BLaER1 (cell line): Measurements from ENCODE around the gene RETREG1.
A peak's percentile ranks its signal among the peaks of the same experiment; 100 is the strongest.
"Not testable (repeated sequence)": the region's sequence is repeated elsewhere in the genome, so short reads cannot be mapped to it uniquely, and the experiment has no call there.

Experiments
- H3K27ac ChIP-seq: shearing (Covaris generic); formaldehyde crosslinking; 2 replicates; pipeline ENCODE4 v1.8.1; 2022
- H3K27me3 ChIP-seq: shearing (Covaris generic); formaldehyde crosslinking; 2 replicates; pipeline ENCODE4 v1.8.1; 2022
- H3K36me3 ChIP-seq: shearing (Covaris generic); formaldehyde crosslinking; 2 replicates; pipeline ENCODE4 v1.8.1; 2022
- H3K4me1 ChIP-seq: shearing (Covaris generic); formaldehyde crosslinking; 2 replicates; pipeline ENCODE4 v1.8.1; 2022
- H3K4me2 ChIP-seq: shearing (Covaris generic); formaldehyde crosslinking; 2 replicates; pipeline ENCODE4 v1.8.1; 2022
- H3K4me3 ChIP-seq: shearing (Covaris generic); formaldehyde crosslinking; 2 replicates; pipeline ENCODE4 v1.8.1; 2022
- H3K9ac ChIP-seq: shearing (Covaris generic); formaldehyde crosslinking; 2 replicates; pipeline ENCODE4 v1.8.1; 2022
- H3K9me3 ChIP-seq: shearing (Covaris generic); formaldehyde crosslinking; 2 replicates; pipeline ENCODE4 v1.8.1; 2022
- H4K20me1 ChIP-seq: shearing (Covaris generic); formaldehyde crosslinking; 2 replicates; pipeline ENCODE4 v1.8.1; 2022
- Cebpa-rat ChIP-seq: shearing (Covaris generic); IDR thresholded peaks from 2 replicates; pipeline ENCODE4 v1.8.1; 2022

RETREG1 gene

DNA sequence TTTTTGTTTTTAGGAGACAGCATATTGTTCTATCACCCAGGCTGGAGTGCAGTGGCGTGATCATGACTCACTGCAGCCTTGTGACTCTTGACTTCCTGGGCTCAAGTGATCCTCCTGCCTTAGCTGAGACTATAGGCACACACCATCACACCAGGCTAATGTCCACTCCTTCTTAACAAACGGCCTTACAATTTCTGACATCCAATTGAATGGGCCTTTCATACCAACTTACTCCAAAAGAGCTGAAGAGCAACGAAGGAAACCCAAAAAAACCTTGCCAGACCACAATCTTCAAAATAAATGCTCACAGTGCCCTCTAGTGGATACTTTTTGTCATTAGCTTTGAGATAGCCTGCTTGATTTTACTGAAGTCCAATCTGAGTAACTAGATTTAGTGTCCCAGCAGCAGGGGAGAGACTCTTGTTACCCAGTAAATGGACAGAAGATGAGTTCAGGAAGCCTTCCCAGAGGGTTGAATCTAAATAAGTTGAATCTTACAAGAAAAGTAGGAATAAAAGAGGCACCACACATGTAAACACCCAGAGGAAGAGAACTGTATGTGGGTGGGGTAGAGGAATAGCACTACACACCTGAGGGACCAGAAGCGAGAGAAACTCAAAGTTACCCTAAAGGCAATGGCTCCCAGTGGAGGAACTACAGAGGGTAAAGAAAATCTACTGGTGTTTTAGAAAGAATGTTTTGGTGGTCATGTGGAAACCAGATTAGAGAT is 160.5 kb downstream of the RETREG1 start:
- Histone ChIP-seq H3K36me3 (peaks cover 97% of the 10 kb centered on the region), H3K4me2 (peak overlapping the region; percentile 36; the same call in 1 of the 2 replicates)

DNA sequence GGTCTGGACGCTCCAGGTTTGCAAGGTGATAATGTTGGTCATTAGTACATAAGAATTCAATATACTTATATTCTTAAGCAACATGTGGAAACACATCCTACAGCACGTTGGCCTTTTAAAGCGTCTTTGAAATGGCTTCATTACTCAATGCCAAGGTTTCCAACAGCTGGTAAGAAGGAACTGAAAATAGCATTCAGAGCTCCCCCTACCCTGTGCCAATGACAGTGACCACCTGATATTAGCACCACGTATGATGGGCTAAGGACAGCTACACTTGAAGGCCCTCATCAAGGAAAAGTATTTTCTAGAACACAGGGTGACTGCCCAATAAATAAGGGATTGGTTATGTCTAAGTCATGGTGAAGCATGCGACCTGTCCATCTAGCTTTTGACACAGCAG is 161.1 kb downstream of the RETREG1 start:
- peaks cover 97% of the 10 kb centered on the region for H3K36me3 ChIP-seq
- TF ChIP-seq Cebpa-rat = no peak
- H3K27ac ChIP-seq = no peak overlapping the region
- H3K4me2 ChIP-seq = peak overlapping the region; percentile 36; the same call in 1 of the 2 replicates
- no peaks in the 10 kb centered on the region for H3K27me3 ChIP-seq
- H3K9me3 ChIP-seq = no peaks in the 10 kb centered on the region
- no peak overlapping the region for H3K4me3 ChIP-seq
- H4K20me1 ChIP-seq = peaks cover 89% of the 10 kb centered on the region
- H3K9ac ChIP-seq = no peak overlapping the region
- peaks cover 7% of the 10 kb centered on the region for H3K4me1 ChIP-seq

More for the DNA sequence above, 160.5 kb downstream of the RETREG1 start:
- H4K20me1 ChIP-seq = peaks cover 95% of the 10 kb centered on the region
- peaks cover 12% of the 10 kb centered on the region for H3K4me1 ChIP-seq
- no peaks in the 10 kb centered on the region for H3K27me3 ChIP-seq
- H3K27ac ChIP-seq = no peak overlapping the region
- TF ChIP-seq Cebpa-rat = no peak
- H3K9me3 ChIP-seq = no peaks in the 10 kb centered on the region
- H3K9ac ChIP-seq = no peak overlapping the region
- no peak overlapping the region for H3K4me3 ChIP-seq

DNA sequence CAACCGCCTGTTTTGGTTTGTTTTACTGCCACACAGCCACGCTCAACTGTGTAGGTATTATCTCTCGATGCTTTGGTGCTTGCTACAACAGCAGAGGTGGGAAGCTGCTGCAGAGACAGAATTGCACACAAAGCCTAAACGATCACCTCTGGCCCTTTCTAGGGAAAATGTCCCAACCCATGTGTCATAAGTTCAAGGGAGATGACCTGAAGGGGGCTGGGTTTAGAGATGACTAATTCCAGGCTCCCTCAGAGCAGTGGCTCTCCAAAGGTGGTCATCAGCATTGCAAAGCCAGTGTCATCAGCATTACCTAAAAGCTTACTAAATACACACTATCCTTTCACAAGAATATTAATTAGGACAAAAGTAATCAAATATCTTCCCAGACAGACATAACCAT is 162.1 kb downstream of the RETREG1 start:
- Histone ChIP-seq H3K4me2 (no peak overlapping the region), H3K9me3 (no peaks in the 10 kb centered on the region), H3K27me3 (no peaks in the 10 kb centered on the region), H4K20me1 (peaks cover 79% of the 10 kb centered on the region), H3K27ac (no peak overlapping the region), H3K4me1 (peaks cover 7% of the 10 kb centered on the region), H3K36me3 (peaks cover 97% of the 10 kb centered on the region), H3K9ac (no peak overlapping the region), H3K4me3 (no peak overlapping the region)
- TF ChIP-seq Cebpa-rat = no peak

DNA sequence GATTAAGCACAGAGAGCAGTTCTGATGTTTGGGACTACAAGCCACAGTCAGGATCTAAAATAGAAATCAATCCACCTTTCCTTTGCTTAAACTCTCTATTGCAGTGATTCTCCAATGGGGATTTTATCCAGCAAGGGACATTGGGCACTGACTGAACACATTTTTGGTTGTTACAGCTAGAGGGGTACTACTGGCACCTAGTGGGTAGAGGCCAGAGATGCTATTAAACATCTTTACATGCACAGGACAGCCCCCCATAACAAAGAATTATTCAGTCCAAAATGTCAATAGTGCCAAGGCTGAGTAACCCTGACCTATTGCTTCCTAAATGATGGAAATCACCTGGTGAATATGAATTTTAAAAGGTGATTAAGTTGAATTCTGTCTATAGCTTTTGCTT is 163.2 kb downstream of the RETREG1 start:
- no peaks in the 10 kb centered on the region for H3K27me3 ChIP-seq
- no peak overlapping the region for H3K4me3 ChIP-seq
- TF ChIP-seq Cebpa-rat = no peak
- no peak overlapping the region for H3K9ac ChIP-seq
- peaks cover 97% of the 10 kb centered on the region for H3K36me3 ChIP-seq
- peaks cover 68% of the 10 kb centered on the region for H4K20me1 ChIP-seq
- H3K9me3 ChIP-seq = no peaks in the 10 kb centered on the region
- H3K4me1 ChIP-seq = peaks cover 7% of the 10 kb centered on the region
- no peak overlapping the region for H3K4me2 ChIP-seq
- H3K27ac ChIP-seq = no peak overlapping the region

DNA sequence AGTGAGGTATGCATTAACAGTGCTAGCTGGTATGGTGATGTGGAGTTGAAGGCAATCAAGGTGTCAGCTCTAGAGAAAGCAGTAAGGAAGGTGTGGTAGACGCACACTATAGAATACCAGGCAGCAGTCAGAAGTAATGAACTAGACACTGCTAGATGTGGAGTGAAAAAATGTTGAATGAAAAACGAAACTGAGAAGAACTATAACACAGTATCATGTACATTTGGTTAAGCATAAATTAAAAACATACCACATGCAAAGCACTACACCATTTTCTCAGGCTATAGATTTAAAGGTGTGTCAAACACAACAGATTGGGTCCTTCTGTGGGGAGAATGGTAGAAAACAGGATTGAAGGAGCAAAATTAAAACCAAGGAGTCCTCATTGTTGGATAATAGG is 166.6 kb downstream of the RETREG1 start:
- Histone ChIP-seq H4K20me1 (peaks cover 34% of the 10 kb centered on the region), H3K9ac (no peak overlapping the region), H3K4me1 (no peaks in the 10 kb centered on the region), H3K36me3 (peaks cover 96% of the 10 kb centered on the region), H3K4me3 (no peak overlapping the region), H3K27ac (no peak overlapping the region), H3K9me3 (no peaks in the 10 kb centered on the region), H3K27me3 (no peaks in the 10 kb centered on the region), H3K4me2 (no peak overlapping the region)
- no peak for TF ChIP-seq Cebpa-rat

DNA sequence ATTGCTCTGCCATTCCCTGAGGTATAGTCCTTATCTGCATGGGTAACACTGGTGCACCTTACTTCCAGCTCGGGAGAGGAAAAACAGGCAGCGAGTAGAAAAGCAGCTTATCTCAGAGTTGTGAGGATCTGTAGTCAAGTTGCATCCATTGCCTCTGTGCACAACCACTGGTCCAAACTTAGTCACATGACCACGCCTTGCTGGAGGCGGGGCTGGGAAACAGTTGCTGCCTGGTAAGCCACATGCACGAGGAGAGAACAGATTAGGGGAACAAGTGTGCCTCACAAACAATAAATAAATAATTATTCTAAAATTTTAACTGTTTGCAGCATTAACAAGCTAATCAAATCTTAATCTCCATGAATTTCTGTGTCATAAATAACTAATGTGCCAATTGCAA is 169.8 kb downstream of the RETREG1 start:
- Histone ChIP-seq H3K9me3 (no peaks in the 10 kb centered on the region), H3K36me3 (peaks cover 67% of the 10 kb centered on the region), H3K4me2 (no peak overlapping the region), H3K27ac (no peak overlapping the region), H3K4me3 (no peak overlapping the region), H4K20me1 (peaks cover 2% of the 10 kb centered on the region; the same call in 1 of the 2 replicates), H3K27me3 (no peaks in the 10 kb centered on the region), H3K9ac (no peak overlapping the region), H3K4me1 (no peaks in the 10 kb centered on the region)
- no peak for TF ChIP-seq Cebpa-rat

DNA sequence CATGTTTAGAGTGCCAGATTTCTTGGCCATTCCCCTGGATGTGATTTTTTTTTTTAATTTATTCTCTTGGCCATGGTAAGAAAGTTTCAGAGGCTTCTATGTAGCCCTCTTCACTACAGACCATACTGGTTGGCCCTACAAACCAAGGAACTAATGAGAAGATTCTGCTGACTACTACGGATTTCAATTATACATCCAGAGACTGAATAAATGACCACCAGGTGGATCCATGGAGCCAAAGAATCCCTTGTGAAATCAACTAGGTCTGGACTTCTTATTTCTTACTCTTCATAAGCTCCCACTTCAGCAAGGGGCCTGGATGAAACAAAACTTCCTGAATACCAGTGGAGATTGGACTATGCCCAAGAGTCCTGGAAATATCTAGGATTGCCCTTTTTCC is 178.8 kb downstream of the RETREG1 start:
- Histone ChIP-seq H3K4me1 (no peaks in the 10 kb centered on the region), H3K27ac (no peak overlapping the region), H3K36me3 (no peaks in the 10 kb centered on the region), H3K9ac (no peak overlapping the region), H3K27me3 (no peaks in the 10 kb centered on the region), H3K4me3 (no peak overlapping the region), H3K9me3 (no peaks in the 10 kb centered on the region), H3K4me2 (no peak overlapping the region), H4K20me1 (no peaks in the 10 kb centered on the region)
- TF ChIP-seq Cebpa-rat = no peak

DNA sequence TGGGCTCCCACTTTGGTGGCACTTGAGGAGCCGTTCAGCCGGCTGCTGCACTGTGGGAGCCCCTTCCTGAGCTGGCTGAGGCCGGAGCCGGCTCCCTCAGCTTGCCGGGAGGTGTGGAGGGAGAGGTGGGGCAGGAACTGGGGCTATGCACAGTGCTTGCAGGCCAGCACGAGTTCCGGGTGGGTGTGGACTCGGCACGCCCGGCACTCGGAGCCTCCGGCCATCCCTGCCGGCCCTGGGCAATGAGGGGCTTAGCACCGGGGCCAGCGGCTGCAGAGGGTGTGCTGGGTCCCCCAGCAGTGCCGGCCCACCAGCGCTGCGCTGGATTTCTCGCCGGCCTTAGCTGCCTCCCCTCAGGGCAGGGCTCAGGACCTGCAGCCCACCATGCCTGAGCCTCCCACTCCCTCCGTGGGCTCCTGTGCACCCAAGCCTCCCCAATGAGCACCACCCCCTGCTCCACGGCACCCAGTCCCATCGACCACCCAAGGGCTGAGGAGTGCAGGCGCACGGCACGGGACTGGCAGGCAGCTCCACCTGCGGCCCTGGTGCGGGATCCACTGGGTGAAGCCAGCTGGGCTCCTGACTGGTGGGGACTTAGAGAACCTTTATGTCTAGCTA is 180.6 kb downstream of the RETREG1 start:
- not testable (repeated sequence) for H3K4me3 ChIP-seq, H3K4me2 ChIP-seq, H3K9me3 ChIP-seq, H3K4me1 ChIP-seq, H3K27me3 ChIP-seq, H3K9ac ChIP-seq, H3K36me3 ChIP-seq, H3K27ac ChIP-seq, H4K20me1 ChIP-seq

DNA sequence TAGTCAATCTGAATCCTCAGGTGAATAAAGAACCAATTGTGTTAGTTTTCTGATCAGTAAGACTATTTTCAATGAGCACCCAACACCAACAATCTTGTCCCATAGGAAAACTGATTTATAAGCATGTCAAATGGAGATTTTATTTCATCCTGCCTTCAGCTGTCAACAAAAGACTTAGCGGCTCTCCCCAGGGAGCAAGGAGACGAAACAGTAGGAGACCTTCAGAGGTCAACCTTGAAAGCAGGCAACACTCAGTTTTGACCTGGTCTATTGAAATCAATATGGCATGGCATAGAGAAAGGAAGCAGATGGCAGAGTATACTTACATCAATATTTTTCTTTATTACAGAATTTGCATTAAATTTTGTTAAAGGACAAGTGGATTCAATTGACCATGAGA is 185.3 kb downstream of the RETREG1 start:
- Histone ChIP-seq H3K27me3 (no peaks in the 10 kb centered on the region), H3K36me3 (no peaks in the 10 kb centered on the region), H3K4me1 (no peaks in the 10 kb centered on the region), H4K20me1 (no peaks in the 10 kb centered on the region), H3K9ac (no peak overlapping the region), H3K4me2 (no peak overlapping the region), H3K9me3 (no peaks in the 10 kb centered on the region), H3K4me3 (no peak overlapping the region), H3K27ac (no peak overlapping the region)
- no peak for TF ChIP-seq Cebpa-rat

DNA sequence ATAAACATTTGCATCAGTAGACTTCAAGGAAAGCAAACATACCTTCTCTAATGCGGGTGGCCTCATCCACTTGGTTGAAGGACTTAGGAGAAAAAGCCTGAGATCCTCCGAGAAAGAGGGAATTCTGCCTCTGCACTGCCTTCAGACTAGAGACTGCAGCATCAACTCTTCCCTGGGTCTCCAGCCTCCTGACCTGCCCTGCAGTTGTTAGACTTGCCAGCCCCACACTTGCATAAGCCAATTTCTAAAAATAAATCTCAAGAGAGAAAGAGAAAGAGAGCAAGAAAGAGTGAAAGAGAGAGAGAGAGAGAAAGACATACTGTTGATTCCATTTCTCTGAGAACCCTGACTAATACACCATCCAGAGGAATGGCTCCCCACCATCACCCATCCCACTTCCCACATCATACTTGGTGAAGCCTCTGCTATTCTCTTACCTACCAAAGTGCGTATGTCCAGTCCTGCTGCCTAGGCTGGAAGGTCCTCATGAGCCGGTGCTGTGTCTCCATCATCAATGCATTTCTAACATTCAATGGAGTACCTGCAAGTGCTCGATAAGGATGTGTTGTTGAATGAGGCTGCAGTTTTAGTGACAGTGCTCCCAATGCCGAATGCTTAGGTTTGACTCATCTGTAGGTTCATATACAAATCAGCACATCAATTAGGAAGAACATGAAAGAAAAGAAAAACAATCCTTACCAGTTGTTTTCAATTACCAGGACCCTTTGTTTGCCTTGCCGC is 186.3 kb downstream of the RETREG1 start:
- no peak overlapping the region for H3K27ac ChIP-seq
- H3K4me3 ChIP-seq = no peak overlapping the region
- no peaks in the 10 kb centered on the region for H4K20me1 ChIP-seq
- no peak overlapping the region for H3K4me2 ChIP-seq
- H3K36me3 ChIP-seq = no peaks in the 10 kb centered on the region
- H3K9ac ChIP-seq = no peak overlapping the region
- no peaks in the 10 kb centered on the region for H3K9me3 ChIP-seq
- no peaks in the 10 kb centered on the region for H3K27me3 ChIP-seq
- H3K4me1 ChIP-seq = no peaks in the 10 kb centered on the region
- no peak for TF ChIP-seq Cebpa-rat
